HepG2 (cell line): ENCODE measurements around the gene RAMP1. TPM values are rescaled to one million over a fixed set of nuclear protein-coding genes. Genes with fewer than 3 reads are reported as not detected.

Experiments used
- ATAC-seq: fragments of 200-7000 bp; cut with Tn5 transposase; 3 replicates; pipeline ENCODE4 v1.9.1; 2020; ENCODE audit warnings: mild to moderate bottlenecking, moderate library complexity
- BruUV-seq: library from RNA; stranded (reverse); fragments of 400-500 nt; replicated peaks from 2 replicates; lab custom pipeline; 2021; lab: Mats Ljungman, UMichigan
- CTCF ChIA-PET: fragments of 300-600 bp; formaldehyde crosslinking; extraction: SDS; loops from one replicate; lab custom pipeline; 2021; ENCODE audit warnings: low total read pairs, inconsistent platforms, low intra/inter-chr PET ratio; lab: Yijun Ruan, JAX
- POLR2A ChIA-PET: fragments of 350-600 bp; sonication (Branson Sonifier 250); formaldehyde crosslinking; loops from one replicate; lab custom pipeline; 2020; ENCODE audit warnings: antibody characterized with exemption, inconsistent platforms; lab: Yijun Ruan, JAX
- DNase-seq: peaks from one replicate; pipeline ENCODE4 v3.0.0-alpha.2; 2015; ENCODE audit warnings: low spot score
- FAIRE-seq: peaks from 3 replicates; lab custom pipeline; 2011; peaks lifted over from hg19 to GRCh38; lab: Jason Lieb, UNC
- H2AFZ ChIP-seq: one replicate; pipeline ENCODE4 v1.6.1; 2011; ENCODE audit warnings: low read length, inconsistent platforms
- H3K27ac ChIP-seq: fragments of 300-600 bp; 3 replicates; pipeline ENCODE4 v1.8.0; 2011; ENCODE audit warnings: mixed run types, mild to moderate bottlenecking, mixed read lengths, low read length, inconsistent platforms; ENCODE audit not compliant: insufficient read depth; ENCODE audit errors: extremely low read length
- H3K27me3 ChIP-seq, 2 experiments: fragments of 200-600 bp in 1 of 2; 2 replicates in 1 of 2; 3 replicates in 1 of 2; pipeline versions ENCODE4 v1.6.0 to v1.8.0; 2011; ENCODE audit warnings: low read length in 2 of 2, mild to moderate bottlenecking in 2 of 2, moderate library complexity in 2 of 2, inconsistent platforms in 1 of 2; ENCODE audit not compliant: insufficient read depth in 2 of 2, control insufficient read depth in 1 of 2
- H3K36me3 ChIP-seq, 2 experiments: fragments of 200-600 bp in 1 of 2; replicated peaks in 1 of 2; 2 replicates in 1 of 2; 3 replicates in 1 of 2; pipeline versions ENCODE4 v1.5.1 to v1.8.0; 2011; ENCODE audit warnings: low read length in 2 of 2, inconsistent platforms in 1 of 2; ENCODE audit not compliant: insufficient read depth in 2 of 2, control insufficient read depth in 1 of 2
- H3K4me1 ChIP-seq: 2 replicates; pipeline ENCODE4 v1.5.1; 2012; ENCODE audit warnings: low read length, inconsistent platforms; ENCODE audit not compliant: insufficient read depth
- H3K4me2 ChIP-seq: 2 replicates; pipeline ENCODE4 v1.6.0; 2011; ENCODE audit warnings: low read depth, low read length, inconsistent platforms
- H3K4me3 ChIP-seq, 3 experiments: fragments of 200-600 bp in 1 of 3; sonication (generic), shearing (Covaris generic) in 1 of 3; replicated peaks in 1 of 3; 2 replicates each; pipeline ENCODE4 v1.5.1; 2011 to 2016; ENCODE audit warnings: low read length in 3 of 3, inconsistent platforms in 2 of 3, low read depth in 2 of 3, mild to moderate bottlenecking in 2 of 3, control low read depth in 1 of 3, mixed read lengths in 1 of 3; ENCODE audit not compliant: insufficient read depth in 1 of 3
- H3K79me2 ChIP-seq: one replicate; pipeline ENCODE4 v1.6.1; 2011; ENCODE audit warnings: low read length, inconsistent platforms; ENCODE audit not compliant: insufficient read depth
- H3K9ac ChIP-seq: 2 replicates; pipeline ENCODE4 v1.6.0; 2011; ENCODE audit warnings: mild to moderate bottlenecking, low read depth, low read length, inconsistent platforms; ENCODE audit not compliant: insufficient read depth
- H3K9me3 ChIP-seq: 2 replicates; pipeline ENCODE4 v1.5.1; 2012; ENCODE audit warnings: mild to moderate bottlenecking, low read length
- H4K20me1 ChIP-seq: 2 replicates; pipeline ENCODE4 v1.6.0; 2011; ENCODE audit warnings: inconsistent platforms, mild to moderate bottlenecking, low read length, moderate library complexity; ENCODE audit not compliant: insufficient read depth
- JUNB ChIP-seq: sonication (generic); formaldehyde crosslinking; IDR thresholded peaks from 2 replicates; pipeline ENCODE4 v1.8.0; 2022; ENCODE audit warnings: missing genetic modification reagents, mild to moderate bottlenecking, borderline replicate concordance
- KLF11 ChIP-seq: IDR thresholded peaks from 2 replicates; pipeline ENCODE4 v1.6.1; 2016; ENCODE audit warnings: missing compliant biosample characterization
- RAD51 ChIP-seq: fragments of 450-650 bp; IDR thresholded peaks from 2 replicates; pipeline ENCODE4 v1.6.1; 2016; ENCODE audit warnings: borderline replicate concordance
- TFDP1 ChIP-seq: IDR thresholded peaks from 2 replicates; pipeline ENCODE4 v1.6.1; 2016; ENCODE audit warnings: missing compliant biosample characterization, missing genetic modification reagents, borderline replicate concordance
- ZBED4 ChIP-seq: sonication (generic); formaldehyde crosslinking; IDR thresholded peaks from 2 replicates; pipeline ENCODE4 v1.4.0; 2020; ENCODE audit warnings: missing genetic modification reagents, borderline replicate concordance
- WGBS: methylation state at CpG from one replicate; pipeline ENCODE4 v1.1.6; 2017; ENCODE audit warnings: low lambda C conversion rate; 5-methylcytosine and 5-hydroxymethylcytosine counted together
- in situ Hi-C: cut with HindIII; loops from 2 replicates; pipeline ENCODE4 v1.10.0; 2017; ENCODE audit warnings: low pct_unique_long_range_greater_than_20kb; ENCODE audit not compliant: extremely low pct_ligation_motif_present
- intact Hi-C: fragments of 100-400 bp; cut with micrococcal nuclease; formaldehyde crosslinking; loops from one replicate; pipeline ENCODE4 v1.10.0; 2022; ENCODE audit not compliant: unreplicated experiment
- polyA plus RNA-seq, 8 experiments: library from polyadenylated mRNA; depleted of rRNA in 3 of 8; stranded (reverse) in 7 of 8; unstranded in 1 of 8; fragments of >200 nt; fragmentation: Illumina TruSeq in 4 of 8; extraction: Trizol in 4 of 8; gene quantifications; 2 replicates each; pipeline versions ENCODE4 v1.2.1 to v1.2.3, GENCODE V29; 2011 to 2016; ENCODE audit warnings: low read depth in 4 of 8, missing spikeins in 1 of 8, mixed read lengths in 1 of 8; ENCODE audit not compliant: insufficient read depth in 1 of 8
- total RNA-seq, 5 experiments: library from RNA; depleted of rRNA; stranded (reverse); fragments of >200 nt; fragmentation: Illumina TruSeq; extraction: Trizol; gene quantifications; 2 replicates each; pipeline ENCODE4 v1.2.3, GENCODE V29; 2016; ENCODE audit warnings: low read depth in 1 of 5

Gene RAMP1
- total and polyA plus RNA-seq, 2 of the 13 experiments (the other 11 are each of a cell fraction or from before 2014, with no cell fraction given): 0.29 to 0.61 TPM

- TF ChIP-seq ZBED4 (no peak), KLF11 (CRISPR knock-in tag) (no peak)
Measured at GRCh38 chr2:237909075-237909695, 49.8 kb downstream of the RAMP1 start (continued).

- H3K9ac ChIP-seq: no peak overlapping the region
- in situ Hi-C loops: no loop called here
- peaks cover 8 to 38% of the 10 kb centered on the region in 2 experiments for H3K27me3 ChIP-seq
- no peak overlapping the region for H3K4me3 ChIP-seq
- 0 out of 2 replicates have a peak, but pooled peaks have one; percentile 2 for TF ChIP-seq RAD51
- TF ChIP-seq JUNB (CRISPR knock-in tag): 0 out of 2 replicates have a peak, but pooled peaks have one; percentile 6
- no peak for TF ChIP-seq TFDP1
- no peak for ATAC-seq
- intact Hi-C loops: no loop called here
- WGBS: 51% methylated on average over 13 of the region's 14 CpGs
- FAIRE-seq: peak; percentile 18
- no peaks in the 10 kb centered on the region for H3K9me3 ChIP-seq
- no TSS peak for BruUV-seq
- H2AFZ ChIP-seq: no peak overlapping the region
- H3K79me2 ChIP-seq: no peaks in the 10 kb centered on the region
- H3K36me3 ChIP-seq: no peaks in the 10 kb centered on the region
- no peaks in the 10 kb centered on the region for H4K20me1 ChIP-seq
- ChIA-PET CTCF (no interaction called here), POLR2A (no interaction called here)
- no peaks in the 10 kb centered on the region for H3K4me1 ChIP-seq
- DNase-seq: no peak
- no peak overlapping the region for H3K27ac ChIP-seq
- H3K4me2 ChIP-seq: no peak overlapping the region
Measured at GRCh38 chr2:237909801-237910475, 50.5 kb downstream of the RAMP1 start.
